ENCODE data around the gene VPS9D1. TPM values are rescaled to one million over a fixed set of nuclear protein-coding genes. Genes with fewer than 3 reads are reported as not detected.

Gene VPS9D1
- total RNA-seq, 5 donors from 2014 or later (not counting 1 experiment from before 2014, with no cell fraction given), result 15.5 to 28.8 (median 24.5) TPM

GRCh38 chr16:89722392-89723278 lies 1.9 kb upstream of the VPS9D1 start:
- 1% methylated on average over 54 of the region's 56 CpGs for WGBS (ENCODE audit: insufficient coverage)
- peaks cover 11 to 45% of the 10 kb centered on the region in 2 donors for H3K36me3 ChIP-seq (ENCODE audit: control insufficient read depth in 2 of 2, extremely low read depth in 1 of 2, insufficient read depth in 1 of 2, low read length in 1 of 2)
- peak overlapping the region; percentile 96 to 99 for H3K27ac Mint-ChIP-seq

GRCh38 chr16:89721546-89722391 lies 1.1 kb upstream of the VPS9D1 start:
- DNase-seq, result peak; percentile 83 to 94 (median 90)
- H3K36me3 ChIP-seq (ENCODE audit: control insufficient read depth in 2 of 2, extremely low read depth in 1 of 2, insufficient read depth in 1 of 2, low read length in 1 of 2), result peaks cover 5 to 36% of the 10 kb centered on the region in 2 donors
- peak; percentile 56 to 70 (median 63) for ATAC-seq (replicated peaks in 1 of 4)
- ChIA-PET CTCF (no interaction called here), POLR2A (interaction anchor here in 1 of 2 donors (0.6 kb wide), 1 partner anchor 8 kb away, joined by 3 read pairs; no protein-coding TSS in a partner anchor)
- H3K4me1 ChIP-seq (ENCODE audit: control insufficient read depth in 1 of 2, extremely low read depth in 1 of 2, insufficient read depth in 2 of 2, low read length in 2 of 2), result peaks cover 10 to 57% of the 10 kb centered on the region in 2 experiments
- H3K27me3 ChIP-seq (replicated peaks in 1 of 2; ENCODE audit: control insufficient read depth in 2 of 2, extremely low read depth in 1 of 2, insufficient read depth in 2 of 2, low read length in 1 of 2), result no peaks in the 10 kb centered on the region
- Mint-ChIP-seq H3K27ac (peak overlapping the region; percentile 96 to 99), H3K36me3 (peaks cover 12% of the 10 kb centered on the region), H3K4me1 (peaks cover 36 to 50% (median 42%) of the 10 kb centered on the region in 3 donors), H3K4me3 (peak overlapping the region; percentile 84 to 99 (median 96)), H3K9me3 (no peaks in the 10 kb centered on the region), H3K27me3 (no peaks in the 10 kb centered on the region)
- peak overlapping the region; percentile 70 to 81 for H3K4me3 ChIP-seq (ENCODE audit: control insufficient read depth in 1 of 2, extremely low read depth in 1 of 2, low read length in 1 of 2)
- no peaks in the 10 kb centered on the region for H3K9me3 ChIP-seq
- H3K27ac ChIP-seq (ENCODE audit: low read length), result peak overlapping the region; percentile 76
- WGBS (ENCODE audit: insufficient coverage), result under 1% methylated on average over 97 of the region's 112 CpGs

More at GRCh38 chr16:89722392-89723278, 1.9 kb upstream of the VPS9D1 start:
- peak overlapping the region; percentile 76 for H3K27ac ChIP-seq (ENCODE audit: low read length)
- ChIA-PET CTCF (interaction anchor here in 1 of 2 donors (2.4 kb wide), 1 partner anchor 17 kb away, joined by 11 read pairs; no protein-coding TSS in a partner anchor), POLR2A (interaction anchor here in 1 of 2 donors (0.6 to 1.0 kb wide), 2 partner anchors 9 to 23 kb away, joined by 3 read pairs; no protein-coding TSS in a partner anchor)
- peaks cover 17% of the 10 kb centered on the region for H3K36me3 Mint-ChIP-seq
- peak; percentile 30 to 44 (median 39) for ATAC-seq (replicated peaks in 1 of 4)
- H3K9me3 Mint-ChIP-seq, result no peaks in the 10 kb centered on the region
- peak; percentile 46 to 83 (median 68) for DNase-seq
- peaks cover 45 to 58% (median 50%) of the 10 kb centered on the region in 3 donors for H3K4me1 Mint-ChIP-seq
- peak overlapping the region; percentile 70 to 81 for H3K4me3 ChIP-seq (ENCODE audit: control insufficient read depth in 1 of 2, extremely low read depth in 1 of 2, low read length in 1 of 2)
- H3K9me3 ChIP-seq, result no peaks in the 10 kb centered on the region
- H3K4me1 ChIP-seq (ENCODE audit: control insufficient read depth in 1 of 2, extremely low read depth in 1 of 2, insufficient read depth in 2 of 2, low read length in 2 of 2), result peaks cover 16 to 65% of the 10 kb centered on the region in 2 experiments
- H3K27me3 ChIP-seq (replicated peaks in 1 of 2; ENCODE audit: control insufficient read depth in 2 of 2, extremely low read depth in 1 of 2, insufficient read depth in 2 of 2, low read length in 1 of 2), result no peaks in the 10 kb centered on the region
- peak overlapping the region; percentile 84 to 99 (median 96) for H3K4me3 Mint-ChIP-seq
- no peaks in the 10 kb centered on the region for H3K27me3 Mint-ChIP-seq

GRCh38 chr16:89720551-89720812 lies 216 bp downstream of the VPS9D1 start:
- H3K27me3 ChIP-seq (replicated peaks in 1 of 2; ENCODE audit: control insufficient read depth in 2 of 2, extremely low read depth in 1 of 2, insufficient read depth in 2 of 2, low read length in 1 of 2), result no peaks in the 10 kb centered on the region
- ChIA-PET POLR2A (no interaction called here), CTCF (no interaction called here)
- peaks cover 4 to 24% of the 10 kb centered on the region in 2 donors for H3K36me3 ChIP-seq (ENCODE audit: control insufficient read depth in 2 of 2, extremely low read depth in 1 of 2, insufficient read depth in 1 of 2, low read length in 1 of 2)
- Mint-ChIP-seq H3K9me3 (no peaks in the 10 kb centered on the region), H3K27ac (peak overlapping the region; percentile 55 to 73), H3K36me3 (peaks cover 12% of the 10 kb centered on the region), H3K4me3 (peak overlapping the region; percentile 74 to 84 (median 76)), H3K27me3 (no peaks in the 10 kb centered on the region), H3K4me1 (peaks cover 32 to 40% (median 36%) of the 10 kb centered on the region in 3 donors)
- H3K27ac ChIP-seq (ENCODE audit: low read length), result no peak overlapping the region
- peaks cover 6 to 44% of the 10 kb centered on the region in 2 experiments for H3K4me1 ChIP-seq (ENCODE audit: control insufficient read depth in 1 of 2, extremely low read depth in 1 of 2, insufficient read depth in 2 of 2, low read length in 2 of 2)
- ATAC-seq (replicated peaks in 1 of 4), result no peak
- peak overlapping the region; percentile 38 to 70 for H3K4me3 ChIP-seq (ENCODE audit: control insufficient read depth in 1 of 2, extremely low read depth in 1 of 2, low read length in 1 of 2)
- DNase-seq, result no peak
- WGBS (ENCODE audit: insufficient coverage), result 0% methylated on average over 29 of the region's 29 CpGs
- H3K9me3 ChIP-seq, result no peaks in the 10 kb centered on the region

- Mint-ChIP-seq H3K27ac (no peak overlapping the region), H3K9me3 (no peaks in the 10 kb centered on the region), H3K4me1 (peaks cover 14 to 21% (median 21%) of the 10 kb centered on the region in 3 donors), H3K4me3 (no peak overlapping the region), H3K36me3 (peaks cover 5% of the 10 kb centered on the region), H3K27me3 (no peaks in the 10 kb centered on the region)
- ChIA-PET POLR2A (no interaction called here), CTCF (no interaction called here)
- no peak overlapping the region for H3K27ac ChIP-seq (ENCODE audit: low read length)
- no peaks in the 10 kb centered on the region for H3K27me3 ChIP-seq (replicated peaks in 1 of 2; ENCODE audit: control insufficient read depth in 2 of 2, extremely low read depth in 1 of 2, insufficient read depth in 2 of 2, low read length in 1 of 2)
- WGBS (ENCODE audit: insufficient coverage), result 93% methylated on average over 23 of the region's 24 CpGs
- H3K4me3 ChIP-seq (ENCODE audit: control insufficient read depth in 1 of 2, extremely low read depth in 1 of 2, low read length in 1 of 2), result no peak overlapping the region
- no peak for ATAC-seq (replicated peaks in 1 of 4)
- no peak for DNase-seq
- H3K4me1 ChIP-seq (ENCODE audit: control insufficient read depth in 1 of 2, extremely low read depth in 1 of 2, insufficient read depth in 2 of 2, low read length in 2 of 2), result peaks cover 2 to 18% of the 10 kb centered on the region in 2 experiments
- peaks cover under 1% of the 10 kb centered on the region in 2 donors for H3K36me3 ChIP-seq (ENCODE audit: control insufficient read depth in 2 of 2, extremely low read depth in 1 of 2, insufficient read depth in 1 of 2, low read length in 1 of 2)
- H3K9me3 ChIP-seq, result no peaks in the 10 kb centered on the region
Measured at GRCh38 chr16:89717688-89718505, 2.8 kb downstream of the VPS9D1 start.

GRCh38 chr16:89716916-89717687 lies 3.6 kb downstream of the VPS9D1 start:
- Histone ChIP-seq H3K27ac (ENCODE audit: low read length) (no peak overlapping the region), H3K4me3 (ENCODE audit: control insufficient read depth in 1 of 2, extremely low read depth in 1 of 2, low read length in 1 of 2) (no peak overlapping the region), H3K27me3 (replicated peaks in 1 of 2; ENCODE audit: control insufficient read depth in 2 of 2, extremely low read depth in 1 of 2, insufficient read depth in 2 of 2, low read length in 1 of 2) (peaks cover 0 to 7% of the 10 kb centered on the region in 2 experiments), H3K36me3 (ENCODE audit: control insufficient read depth in 2 of 2, extremely low read depth in 1 of 2, insufficient read depth in 1 of 2, low read length in 1 of 2) (no peaks in the 10 kb centered on the region), H3K9me3 (no peaks in the 10 kb centered on the region), H3K4me1 (ENCODE audit: control insufficient read depth in 1 of 2, extremely low read depth in 1 of 2, insufficient read depth in 2 of 2, low read length in 2 of 2) (peaks cover 2 to 17% of the 10 kb centered on the region in 2 experiments)
- no peak overlapping the region for H3K27ac Mint-ChIP-seq
- no peaks in the 10 kb centered on the region for H3K9me3 Mint-ChIP-seq
- WGBS (ENCODE audit: insufficient coverage), result 94% methylated on average over 17 of the region's 29 CpGs
- no peaks in the 10 kb centered on the region for H3K27me3 Mint-ChIP-seq
- no peak overlapping the region for H3K4me3 Mint-ChIP-seq
- DNase-seq, result no peak
- CTCF ChIA-PET, result no interaction called here
- no peak for ATAC-seq (replicated peaks in 1 of 4)
- peaks cover 11 to 19% (median 16%) of the 10 kb centered on the region in 3 donors for H3K4me1 Mint-ChIP-seq
- H3K36me3 Mint-ChIP-seq, result no peaks in the 10 kb centered on the region
- POLR2A ChIA-PET, result interaction anchor here (0.5 to 0.6 kb wide), 2 partner anchors 38 to 45 kb away, joined by 3 to 5 read pairs; no protein-coding TSS in a partner anchor

Measured in T-cell (primary cell).